ENCODE measurements around the gene HOXB5. TPM values are rescaled to one million over a fixed set of nuclear protein-coding genes. Genes with fewer than 3 reads are reported as not detected.
A peak's percentile ranks its signal among the peaks of the same experiment; 100 is the strongest.

The HOXB5 gene
- total RNA-seq, 2 experiments from 2014 or later = not detected

GRCh38 chr17:48578616-48579470 lies 14.7 kb downstream of the HOXB5 start:
- intact Hi-C loops (cut with micrococcal nuclease) = loop anchor here (2.0 to 5.0 kb wide), 2 partner anchors 37 to 88 kb away; no protein-coding TSS in a partner anchor
- H3K9me3 Mint-ChIP-seq = no peaks in the 10 kb centered on the region
- H3K4me3 Mint-ChIP-seq = peak overlapping the region; percentile 80
- peaks cover 35% of the 10 kb centered on the region for H3K4me1 Mint-ChIP-seq (ENCODE audit: low read depth)
- peak; percentile 34 for DNase-seq
- peak overlapping the region; percentile 59 for H3K27ac Mint-ChIP-seq
- peaks cover 47% of the 10 kb centered on the region for H3K27me3 Mint-ChIP-seq
- no peaks in the 10 kb centered on the region for H3K36me3 Mint-ChIP-seq
- ChIA-PET POLR2A (no interaction called here), CTCF (interaction anchor here (1.3 kb wide), 1 partner anchor 36 kb away, joined by 3 read pairs; no protein-coding TSS in a partner anchor)

GRCh38 chr17:48577946-48578615 lies 15.5 kb downstream of the HOXB5 start, which contains the start of gene HOXB4:
TSS of gene HOXB4 (minus strand) at chr17:48578350. CDS start at chr17:48578319, 31 bp downstream.
- H3K27me3 Mint-ChIP-seq = peaks cover 42% of the 10 kb centered on the region
- H3K4me3 Mint-ChIP-seq = peak within 1 kb of the TSS; percentile 80

GRCh38 chr17:48577330-48577945 lies 16.1 kb downstream of the HOXB5 start:
- intact Hi-C loops (cut with micrococcal nuclease) = loop anchor here (5.0 kb wide), 1 partner anchor 35 kb away; no protein-coding TSS in a partner anchor
- Mint-ChIP-seq H3K27ac (peak overlapping the region; percentile 56), H3K36me3 (no peaks in the 10 kb centered on the region), H3K4me1 (ENCODE audit: low read depth) (peaks cover 35% of the 10 kb centered on the region), H3K9me3 (no peaks in the 10 kb centered on the region), H3K4me3 (peak overlapping the region; percentile 76), H3K27me3 (peaks cover 36% of the 10 kb centered on the region)
- DNase-seq = peak; percentile 30
- ChIA-PET CTCF (interaction anchor here (1.3 to 1.4 kb wide), 2 partner anchors 35 to 85 kb away, joined by 3 read pairs; no protein-coding TSS in a partner anchor), POLR2A (interaction anchor here (1.0 kb wide), 1 partner anchor 34 kb away, joined by 3 read pairs; no protein-coding TSS in a partner anchor)

More at GRCh38 chr17:48577946-48578615, 15.5 kb downstream of the HOXB5 start, which contains the start of gene HOXB4:
- H3K9me3 Mint-ChIP-seq = no peaks in the 10 kb centered on the region
- no peaks in the 10 kb centered on the region for H3K36me3 Mint-ChIP-seq
- ChIA-PET CTCF (interaction anchor here (1.3 to 1.4 kb wide), 2 partner anchors 36 to 85 kb away, joined by 3 read pairs; no protein-coding TSS in a partner anchor), POLR2A (interaction anchor here (1.0 kb wide), 1 partner anchor 34 kb away, joined by 3 read pairs; no protein-coding TSS in a partner anchor)
- H3K4me1 Mint-ChIP-seq (ENCODE audit: low read depth) = peaks cover 35% of the 10 kb centered on the region
- intact Hi-C loops (cut with micrococcal nuclease) = loop anchor here (2.0 to 5.0 kb wide), 2 partner anchors 36 to 87 kb away; no protein-coding TSS in a partner anchor
- peak within 1 kb of the TSS; percentile 59 for H3K27ac Mint-ChIP-seq
- DNase-seq = peak; percentile 82

GRCh38 chr17:48576479-48577309 lies 16.9 kb downstream of the HOXB5 start:
- ChIA-PET POLR2A (no interaction called here), CTCF (interaction anchor here (1.4 kb wide), 1 partner anchor 84 kb away, joined by 3 read pairs; no protein-coding TSS in a partner anchor)
- H3K27me3 Mint-ChIP-seq = peaks cover 32% of the 10 kb centered on the region
- no peak for DNase-seq
- H3K9me3 Mint-ChIP-seq = no peaks in the 10 kb centered on the region
- H3K27ac Mint-ChIP-seq = no peak overlapping the region
- intact Hi-C loops (cut with micrococcal nuclease) = loop anchor here (5.0 kb wide), 1 partner anchor 34 kb away; no protein-coding TSS in a partner anchor
- H3K36me3 Mint-ChIP-seq = no peaks in the 10 kb centered on the region
- H3K4me1 Mint-ChIP-seq (ENCODE audit: low read depth) = peaks cover 34% of the 10 kb centered on the region
- peak overlapping the region; percentile 76 for H3K4me3 Mint-ChIP-seq

- ChIA-PET CTCF (interaction anchor here (1.0 to 2.1 kb wide), 2 partner anchors 12 to 84 kb away, joined by 3 to 5 read pairs; no protein-coding TSS in a partner anchor), POLR2A (no interaction called here)
- Mint-ChIP-seq H3K4me1 (ENCODE audit: low read depth) (peaks cover 27% of the 10 kb centered on the region), H3K27ac (no peak overlapping the region), H3K4me3 (peak overlapping the region; percentile 13), H3K36me3 (no peaks in the 10 kb centered on the region), H3K9me3 (no peaks in the 10 kb centered on the region), H3K27me3 (peaks cover 24% of the 10 kb centered on the region)
- intact Hi-C loops (cut with micrococcal nuclease) = loop anchor here (5.0 kb wide), 1 partner anchor 34 kb away; no protein-coding TSS in a partner anchor
- no peak for DNase-seq
Observed at GRCh38 chr17:48575673-48576478, 17.7 kb downstream of the HOXB5 start.

- Mint-ChIP-seq H3K27me3 (peaks cover 17% of the 10 kb centered on the region), H3K4me3 (no peak overlapping the region), H3K4me1 (ENCODE audit: low read depth) (peaks cover 20% of the 10 kb centered on the region), H3K27ac (no peak overlapping the region), H3K36me3 (no peaks in the 10 kb centered on the region), H3K9me3 (no peaks in the 10 kb centered on the region)
- CTCF ChIA-PET = interaction anchor here (1.0 to 2.1 kb wide), 2 partner anchors 12 to 83 kb away, joined by 3 to 5 read pairs; no protein-coding TSS in a partner anchor
- POLR2A ChIA-PET = no interaction called here
- intact Hi-C loops (cut with micrococcal nuclease) = loop anchor here (5.0 kb wide), 1 partner anchor 33 kb away; no protein-coding TSS in a partner anchor
- DNase-seq = no peak
Observed at GRCh38 chr17:48575066-48575582, 18.5 kb downstream of the HOXB5 start.

GRCh38 chr17:48574505-48575065 lies 19.0 kb downstream of the HOXB5 start:
- Mint-ChIP-seq H3K27ac (no peak overlapping the region), H3K27me3 (peaks cover 13% of the 10 kb centered on the region), H3K9me3 (no peaks in the 10 kb centered on the region), H3K36me3 (no peaks in the 10 kb centered on the region), H3K4me1 (ENCODE audit: low read depth) (peaks cover 17% of the 10 kb centered on the region), H3K4me3 (no peak overlapping the region)
- DNase-seq = no peak
- ChIA-PET CTCF (interaction anchor here (0.6 to 2.1 kb wide), 3 partner anchors 13 to 151 kb away, joined by 3 to 5 read pairs (median 3); no protein-coding TSS in a partner anchor), POLR2A (no interaction called here)
- intact Hi-C loops (cut with micrococcal nuclease) = loop anchor here (5.0 kb wide), 1 partner anchor 32 kb away; no protein-coding TSS in a partner anchor

- peaks cover 10% of the 10 kb centered on the region for H3K27me3 Mint-ChIP-seq
- intact Hi-C loops (cut with micrococcal nuclease) = no loop called here
- no peak overlapping the region for H3K4me3 Mint-ChIP-seq
- no peak overlapping the region for H3K27ac Mint-ChIP-seq
- no peaks in the 10 kb centered on the region for H3K9me3 Mint-ChIP-seq
- no peak for DNase-seq
- POLR2A ChIA-PET = no interaction called here
- no peaks in the 10 kb centered on the region for H3K36me3 Mint-ChIP-seq
- CTCF ChIA-PET = no interaction called here
- peaks cover 5% of the 10 kb centered on the region for H3K4me1 Mint-ChIP-seq (ENCODE audit: low read depth)
Observed at GRCh38 chr17:48571826-48572417, 21.7 kb downstream of the HOXB5 start.

GRCh38 chr17:48571024-48571818 lies 22.4 kb downstream of the HOXB5 start:
- intact Hi-C loops (cut with micrococcal nuclease) = no loop called here
- ChIA-PET CTCF (no interaction called here), POLR2A (no interaction called here)
- Mint-ChIP-seq H3K4me1 (ENCODE audit: low read depth) (peaks cover 3% of the 10 kb centered on the region), H3K27ac (no peak overlapping the region), H3K27me3 (peaks cover 8% of the 10 kb centered on the region), H3K9me3 (no peaks in the 10 kb centered on the region), H3K36me3 (no peaks in the 10 kb centered on the region), H3K4me3 (no peak overlapping the region)
- no peak for DNase-seq

All from activated CD4-positive, alpha-beta memory T cell treated with anti-CD3 and anti-CD28 coated beads for 36 hours (primary cell).